ENCODE measurements around the gene KLHDC4.

The KLHDC4 gene

DNA sequence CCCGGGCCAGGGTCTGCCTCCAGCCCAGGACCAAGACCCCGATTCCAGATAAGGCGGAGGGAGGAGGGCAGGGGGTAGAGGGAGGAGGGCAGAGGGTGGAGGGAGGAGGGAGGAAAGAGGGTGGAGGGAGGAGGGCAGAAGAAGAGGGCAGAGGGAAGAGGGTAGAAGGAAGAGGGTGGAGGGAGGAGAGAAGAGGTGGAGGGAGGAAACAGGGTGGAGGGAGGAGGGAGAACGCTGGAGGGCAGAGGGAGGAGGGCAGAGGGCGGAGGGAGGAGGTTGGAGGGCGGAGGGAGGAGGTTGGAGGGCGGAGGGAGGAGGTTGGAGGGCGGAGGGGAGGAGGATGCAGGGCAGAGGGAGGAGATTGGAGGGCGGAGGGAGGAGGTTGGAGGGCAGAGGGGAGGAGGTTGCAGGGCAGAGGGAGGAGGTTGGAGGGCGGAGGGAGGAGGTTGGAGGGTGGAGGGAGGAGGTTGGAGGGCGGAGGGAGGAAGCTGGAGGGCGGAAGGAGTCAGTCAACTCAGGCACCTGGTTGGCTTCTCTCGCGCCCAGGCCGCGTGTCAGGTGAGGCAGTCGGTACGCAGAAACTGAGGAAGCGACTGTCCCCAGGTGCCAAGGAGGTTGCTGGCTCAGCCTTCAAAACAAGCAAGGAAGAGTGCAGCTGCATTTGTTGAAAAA, 65.2 kb downstream of the KLHDC4 start:
- TF ChIP-seq, protein P1, sequence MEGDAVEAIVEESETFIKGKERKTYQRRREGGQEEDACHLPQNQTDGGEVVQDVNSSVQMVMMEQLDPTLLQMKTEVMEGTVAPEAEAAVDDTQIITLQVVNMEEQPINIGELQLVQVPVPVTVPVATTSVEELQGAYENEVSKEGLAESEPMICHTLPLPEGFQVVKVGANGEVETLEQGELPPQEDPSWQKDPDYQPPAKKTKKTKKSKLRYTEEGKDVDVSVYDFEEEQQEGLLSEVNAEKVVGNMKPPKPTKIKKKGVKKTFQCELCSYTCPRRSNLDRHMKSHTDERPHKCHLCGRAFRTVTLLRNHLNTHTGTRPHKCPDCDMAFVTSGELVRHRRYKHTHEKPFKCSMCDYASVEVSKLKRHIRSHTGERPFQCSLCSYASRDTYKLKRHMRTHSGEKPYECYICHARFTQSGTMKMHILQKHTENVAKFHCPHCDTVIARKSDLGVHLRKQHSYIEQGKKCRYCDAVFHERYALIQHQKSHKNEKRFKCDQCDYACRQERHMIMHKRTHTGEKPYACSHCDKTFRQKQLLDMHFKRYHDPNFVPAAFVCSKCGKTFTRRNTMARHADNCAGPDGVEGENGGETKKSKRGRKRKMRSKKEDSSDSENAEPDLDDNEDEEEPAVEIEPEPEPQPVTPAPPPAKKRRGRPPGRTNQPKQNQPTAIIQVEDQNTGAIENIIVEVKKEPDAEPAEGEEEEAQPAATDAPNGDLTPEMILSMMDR (IDR thresholded peaks at IDR 0.05) = no peak

- TF ChIP-seq, protein P1 (IDR thresholded peaks at IDR 0.05) = no peak
Observed at GRCh38 chr16:87698676-87699199, 67.0 kb downstream of the KLHDC4 start.

DNA sequence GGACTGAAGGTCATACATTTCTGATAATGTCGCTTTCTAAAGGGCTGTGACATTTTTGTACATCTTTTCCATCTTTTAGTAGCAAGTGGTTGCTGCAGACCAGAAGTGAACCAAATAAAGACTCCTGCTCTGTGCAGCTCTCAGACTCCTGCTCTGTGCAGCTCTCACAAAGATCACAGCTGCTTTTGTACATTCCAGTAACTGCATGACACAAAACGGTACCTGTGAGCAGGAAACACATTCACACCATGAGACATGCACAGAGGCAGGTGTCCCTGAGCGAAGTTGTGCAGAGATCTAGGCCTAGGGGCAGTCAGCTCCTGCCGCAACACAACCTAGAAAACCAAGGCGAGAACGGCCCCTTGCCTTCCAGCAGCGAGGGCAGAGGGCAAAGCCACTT, 67.5 kb downstream of the KLHDC4 start:
- TF ChIP-seq, protein P1 (IDR thresholded peaks at IDR 0.05) = no peak

DNA sequence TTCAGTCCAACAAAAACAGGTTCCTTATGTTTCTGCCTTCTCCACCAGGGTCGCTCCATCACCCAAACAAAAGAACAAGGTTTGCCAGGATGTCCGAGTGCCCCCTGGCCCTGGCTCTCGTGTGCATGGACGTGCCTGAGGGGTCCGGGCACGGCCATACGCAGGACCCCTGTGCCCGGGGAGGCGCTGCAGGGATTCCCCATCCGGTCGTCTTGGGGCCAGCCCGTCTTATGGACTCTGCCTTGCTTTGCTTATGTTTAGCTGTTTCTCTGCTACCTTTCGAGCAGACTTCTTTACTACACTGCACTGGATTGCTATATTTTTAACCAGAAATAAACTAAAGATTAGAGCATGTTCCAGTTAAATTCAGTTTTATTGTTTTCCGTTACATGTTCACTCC, 68.0 kb downstream of the KLHDC4 start:
- TF ChIP-seq, protein P1 (IDR thresholded peaks at IDR 0.05) = no peak

GRCh38 chr16:87697256-87697655, 68.5 kb downstream of the KLHDC4 start:
- TF ChIP-seq, protein P1 (IDR thresholded peaks at IDR 0.05) = no peak

DNA sequence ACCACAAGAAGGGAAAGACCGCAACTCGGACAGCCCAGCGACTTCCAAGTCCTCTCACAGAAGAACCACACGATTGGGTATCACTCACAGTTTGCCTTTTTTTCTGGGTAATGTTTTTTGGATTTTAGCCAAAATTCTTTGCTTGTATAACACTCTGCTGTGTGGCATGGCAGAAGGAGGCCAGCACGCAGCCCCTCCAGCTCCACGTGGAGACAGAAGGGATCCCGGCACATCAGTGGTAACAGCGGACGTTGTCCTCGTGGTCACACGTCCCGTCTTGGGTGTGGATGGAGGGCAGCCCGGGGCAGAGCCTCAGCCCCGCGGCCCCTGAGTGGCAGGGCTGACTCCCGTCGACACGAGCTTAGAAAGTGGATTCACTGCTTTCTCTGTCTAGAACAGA, 69.1 kb downstream of the KLHDC4 start:
- TF ChIP-seq, protein P1 (IDR thresholded peaks at IDR 0.05) = no peak

- TF ChIP-seq, protein P1 (IDR thresholded peaks at IDR 0.05) = no peak
Observed at GRCh38 chr16:87695534-87695933, 70.3 kb downstream of the KLHDC4 start.
